GM19468 (cell line): ENCODE measurements around the gene FANCC.

Source experiments
- ATAC-seq: cut with Tn5 transposase; IDR thresholded peaks from one replicate; pipeline ENCODE4 v1.9.1; 2021; ENCODE audit warnings: mild to moderate bottlenecking, moderate library complexity, moderate number of reproducible peaks; ENCODE audit not compliant: unreplicated experiment; ENCODE audit errors: extremely low read depth

FANCC gene

GRCh38 chr9:95317119-95317892, at the start of gene FANCC:
FANCC (minus strand) TSS chr9:95317709; CDS start chr9:95249291, 68,418 bp downstream.
- peak; percentile 50 for ATAC-seq

- ATAC-seq: no peak
These were observed 49.3 kb upstream of the FANCC start for GRCh38 chr9:95366731-95367325.

GRCh38 chr9:95365766-95366165, 48.3 kb upstream of the FANCC start:
- no peak for ATAC-seq

GRCh38 chr9:95363051-95363841, 45.7 kb upstream of the FANCC start:
- ATAC-seq: no peak

GRCh38 chr9:95360866-95361265, 43.4 kb upstream of the FANCC start:
- no peak for ATAC-seq

GRCh38 chr9:95357316-95357715, 39.8 kb upstream of the FANCC start:
- ATAC-seq: no peak

GRCh38 chr9:95355500-95355899, 38.0 kb upstream of the FANCC start:
- ATAC-seq: no peak

- ATAC-seq: no peak
These were observed 33.5 kb upstream of the FANCC start for GRCh38 chr9:95351051-95351450.

- no peak for ATAC-seq
These were observed 32.8 kb upstream of the FANCC start for GRCh38 chr9:95350266-95350665.

- ATAC-seq: no peak
These were observed 31.9 kb upstream of the FANCC start for GRCh38 chr9:95349091-95350038.

- no peak for ATAC-seq
These were observed 28.5 kb upstream of the FANCC start for GRCh38 chr9:95346021-95346420.

GRCh38 chr9:95344735-95345325, 27.3 kb upstream of the FANCC start:
- no peak for ATAC-seq

- ATAC-seq: no peak
These were observed 26.3 kb upstream of the FANCC start for GRCh38 chr9:95343725-95344287.

GRCh38 chr9:95342571-95342970, 25.1 kb upstream of the FANCC start:
- ATAC-seq: no peak

GRCh38 chr9:95341293-95341962, 23.9 kb upstream of the FANCC start:
- ATAC-seq: no peak

- ATAC-seq: no peak
These were observed 20.7 kb upstream of the FANCC start for GRCh38 chr9:95338243-95338642.

- ATAC-seq: no peak
These were observed 18.8 kb upstream of the FANCC start for GRCh38 chr9:95336281-95336680.

GRCh38 chr9:95333426-95333825, 15.9 kb upstream of the FANCC start:
- no peak for ATAC-seq

- no peak for ATAC-seq
These were observed 15.4 kb upstream of the FANCC start for GRCh38 chr9:95332860-95333259.
